NCI-H748 treated with DMSO at 0.1 percent for 48 hours (cell line): ENCODE measurements around the gene AFMID.
"Not testable (repeated sequence)": the region's sequence is repeated elsewhere in the genome, so short reads cannot be mapped to it uniquely, and the experiment has no call there.

Source experiments
- DNase-seq: peaks from one replicate; lab custom pipeline; 2025; lab: John Stamatoyannopoulos, UW

Gene AFMID

GRCh38 chr17:78154903-78155811, 32.0 kb upstream of the AFMID start:
- DNase-seq: no peak

GRCh38 chr17:78159575-78160158, 27.5 kb upstream of the AFMID start:
- no peak for DNase-seq

GRCh38 chr17:78163881-78164747, 23.0 kb upstream of the AFMID start:
- no peak for DNase-seq

GRCh38 chr17:78164748-78165607, 22.2 kb upstream of the AFMID start:
- no peak for DNase-seq

GRCh38 chr17:78166416-78166815, 20.7 kb upstream of the AFMID start:
- DNase-seq: no peak

- peak; percentile 48 for DNase-seq
Measured at GRCh38 chr17:78168242-78168902, 18.8 kb upstream of the AFMID start, which contains the start of gene SYNGR2. TSS of gene SYNGR2 (plus strand) at chr17:78168581. CDS start at chr17:78168617, 36 bp downstream.

GRCh38 chr17:78168903-78169793, 18.0 kb upstream of the AFMID start:
- DNase-seq: peak; percentile 3

- no peak for DNase-seq
Measured at GRCh38 chr17:78170692-78171590, 16.2 kb upstream of the AFMID start.

- DNase-seq: not testable (repeated sequence)
Measured at GRCh38 chr17:78171591-78172248, 15.4 kb upstream of the AFMID start.

GRCh38 chr17:78172249-78173051, 14.7 kb upstream of the AFMID start:
- no peak for DNase-seq

- DNase-seq: no peak
Measured at GRCh38 chr17:78173097-78173715, 14.0 kb upstream of the AFMID start.

- DNase-seq: no peak
Measured at GRCh38 chr17:78174346-78174869, 12.8 kb upstream of the AFMID start.

- DNase-seq: no peak
Measured at GRCh38 chr17:78174870-78175642, 12.1 kb upstream of the AFMID start.

- no peak for DNase-seq
Measured at GRCh38 chr17:78175643-78175981, 11.6 kb upstream of the AFMID start.

GRCh38 chr17:78176548-78177025, 10.6 kb upstream of the AFMID start:
- DNase-seq: no peak

- no peak for DNase-seq
Measured at GRCh38 chr17:78179372-78179771, 7.8 kb upstream of the AFMID start.
